Measurements from ENCODE around the gene MCM8. TPM values are rescaled to one million over a fixed set of nuclear protein-coding genes. Genes with fewer than 3 reads are reported as not detected.

MCM8 gene
- total RNA-seq, 2 experiments from 2014 or later: 43.7 to 58.2 TPM

- no peak overlapping the region for H3K27ac ChIP-seq (ENCODE audit: low read depth, low read length, poor library complexity, severe bottlenecking)
- peaks cover 72% of the 10 kb centered on the region for H3K36me3 ChIP-seq (ENCODE audit: insufficient read depth, low read length)
- CTCF ChIA-PET (ENCODE audit: unreplicated experiment): interaction anchor here (0.6 kb wide), 1 partner anchor 9 kb away, joined by 3 read pairs; no protein-coding TSS in a partner anchor
- no peaks in the 10 kb centered on the region for H3K9me2 ChIP-seq (ENCODE audit: insufficient read depth, low read length)
- H4K20me1 ChIP-seq (ENCODE audit: insufficient read depth, low read length): no peaks in the 10 kb centered on the region
- H3K4me3 ChIP-seq (ENCODE audit: low read depth, low read length, poor library complexity, severe bottlenecking): no peak overlapping the region
- intact Hi-C loops (cut with micrococcal nuclease; ENCODE audit: unreplicated experiment): no loop called here
- H3K4me1 ChIP-seq (ENCODE audit: insufficient read depth, low read length, poor library complexity, severe bottlenecking): no peaks in the 10 kb centered on the region
- no peak overlapping the region for H3K4me2 ChIP-seq (ENCODE audit: low read length)
- no peak overlapping the region for H2AFZ ChIP-seq (ENCODE audit: low read length)
- POLR2A ChIA-PET: interaction anchor here (0.6 to 1.6 kb wide), 3 partner anchors 11 to 527 kb away, joined by 3 to 5 read pairs (median 4); no protein-coding TSS in a partner anchor
- H3K79me2 ChIP-seq (ENCODE audit: insufficient read depth, low read depth, low read length): no peaks in the 10 kb centered on the region
- DNase-seq (ENCODE audit: low spot score): no peak
- no TSS peak for BruUV-seq (replicated peaks)
- no peaks in the 10 kb centered on the region for H3K9me3 ChIP-seq (ENCODE audit: low read length)
- TF ChIP-seq CTCF (conservative IDR thresholded peaks at IDR 0.05; ENCODE audit: low read length): no peak
- no peak for TF ChIP-seq EZH2phosphoT487 (IDR thresholded peaks at IDR 0.05; ENCODE audit: borderline replicate concordance, low read depth, low read length)
Observed at GRCh38 chr20:6034134-6034969, 83.9 kb downstream of the MCM8 start.

GRCh38 chr20:6036213-6036612 lies 85.8 kb downstream of the MCM8 start:
- peaks cover 87% of the 10 kb centered on the region for H3K36me3 ChIP-seq (ENCODE audit: insufficient read depth, low read length)
- intact Hi-C loops (cut with micrococcal nuclease; ENCODE audit: unreplicated experiment): no loop called here
- no peaks in the 10 kb centered on the region for H3K79me2 ChIP-seq (ENCODE audit: insufficient read depth, low read depth, low read length)
- ChIA-PET POLR2A (no interaction called here), CTCF (ENCODE audit: unreplicated experiment) (no interaction called here)
- TF ChIP-seq CTCF (conservative IDR thresholded peaks at IDR 0.05; ENCODE audit: low read length) (no peak), EZH2phosphoT487 (IDR thresholded peaks at IDR 0.05; ENCODE audit: borderline replicate concordance, low read depth, low read length) (no peak)
- H3K4me1 ChIP-seq (ENCODE audit: insufficient read depth, low read length, poor library complexity, severe bottlenecking): no peaks in the 10 kb centered on the region
- H4K20me1 ChIP-seq (ENCODE audit: insufficient read depth, low read length): no peaks in the 10 kb centered on the region
- no peak overlapping the region for H2AFZ ChIP-seq (ENCODE audit: low read length)
- H3K9me3 ChIP-seq (ENCODE audit: low read length): no peaks in the 10 kb centered on the region
- H3K4me2 ChIP-seq (ENCODE audit: low read length): no peak overlapping the region
- no peak overlapping the region for H3K27ac ChIP-seq (ENCODE audit: low read depth, low read length, poor library complexity, severe bottlenecking)
- H3K4me3 ChIP-seq (ENCODE audit: low read depth, low read length, poor library complexity, severe bottlenecking): no peak overlapping the region
- H3K9me2 ChIP-seq (ENCODE audit: insufficient read depth, low read length): no peaks in the 10 kb centered on the region
- DNase-seq (ENCODE audit: low spot score): no peak
- BruUV-seq (replicated peaks): no TSS peak

- TF ChIP-seq CTCF (conservative IDR thresholded peaks at IDR 0.05; ENCODE audit: low read length): no peak
- no peak for TF ChIP-seq EZH2phosphoT487 (IDR thresholded peaks at IDR 0.05; ENCODE audit: borderline replicate concordance, low read depth, low read length)
- BruUV-seq (replicated peaks): no TSS peak
- Histone ChIP-seq H3K79me2 (ENCODE audit: insufficient read depth, low read depth, low read length) (no peaks in the 10 kb centered on the region), H4K20me1 (ENCODE audit: insufficient read depth, low read length) (no peaks in the 10 kb centered on the region), H3K4me1 (ENCODE audit: insufficient read depth, low read length, poor library complexity, severe bottlenecking) (no peaks in the 10 kb centered on the region), H3K36me3 (ENCODE audit: insufficient read depth, low read length) (peaks cover 89% of the 10 kb centered on the region), H3K9me3 (ENCODE audit: low read length) (no peaks in the 10 kb centered on the region), H3K27ac (ENCODE audit: low read depth, low read length, poor library complexity, severe bottlenecking) (no peak overlapping the region), H3K4me3 (ENCODE audit: low read depth, low read length, poor library complexity, severe bottlenecking) (no peak overlapping the region), H2AFZ (ENCODE audit: low read length) (no peak overlapping the region), H3K9me2 (ENCODE audit: insufficient read depth, low read length) (no peaks in the 10 kb centered on the region), H3K4me2 (ENCODE audit: low read length) (no peak overlapping the region)
- ChIA-PET POLR2A (no interaction called here), CTCF (ENCODE audit: unreplicated experiment) (no interaction called here)
- no peak for DNase-seq (ENCODE audit: low spot score)
- intact Hi-C loops (cut with micrococcal nuclease; ENCODE audit: unreplicated experiment): no loop called here
Observed at GRCh38 chr20:6037082-6037481, 86.6 kb downstream of the MCM8 start.

All from OCI-LY7 (cell line).